Gastroesophageal sphincter (tissue), 4 donors: ENCODE results near the gene ABHD8. TPM values are rescaled to one million over a fixed set of nuclear protein-coding genes. Genes with fewer than 3 reads are reported as not detected.

Source experiments
- ATAC-seq: fragments of 150-250 bp; one replicate; pipeline ENCODE4 v1.9.1; 2016; ENCODE audit warnings: mild to moderate bottlenecking, moderate library complexity
- H3K27ac ChIP-seq, 4 donors: fragments of 200-600 bp; sonication (generic) in 3 of 4; 1 replicate in 3 of 4; 2 replicates in 1 of 4; pipeline ENCODE4 v1.5.1; 2016 to 2019
- H3K27me3 ChIP-seq: fragments of 200-600 bp; sonication (generic); one replicate; pipeline ENCODE4 v1.5.1; 2019
- H3K36me3 ChIP-seq, 2 donors: fragments of 200-600 bp; sonication (generic); one replicate each; pipeline ENCODE4 v1.5.1; 2019; ENCODE audit warnings: control low read depth in 1 of 2
- H3K4me1 ChIP-seq, 3 donors: fragments of 200-600 bp; sonication (generic); 1 replicate in 2 of 3; 2 replicates in 1 of 3; pipeline ENCODE4 v1.5.1; 2016 to 2019; ENCODE audit warnings: control low read depth in 2 of 3
- H3K4me3 ChIP-seq, 2 donors: fragments of 200-600 bp; sonication (generic); one replicate each; pipeline ENCODE4 v1.5.1; 2019; ENCODE audit warnings: mild to moderate bottlenecking in 1 of 2, moderate library complexity in 1 of 2
- H3K9me3 ChIP-seq, 3 donors: fragments of 200-600 bp; sonication (generic); one replicate each; pipeline ENCODE4 v1.5.1; 2017 to 2019; ENCODE audit warnings: control low read depth in 2 of 3
- EP300 ChIP-seq: sonication (generic); formaldehyde crosslinking; IDR thresholded peaks from one replicate; pipeline ENCODE4 v1.6.1; 2017; ENCODE audit warnings: antibody characterized with exemption, mild to moderate bottlenecking
- POLR2A ChIP-seq, 2 donors: fragments of 450-650 bp; IDR thresholded peaks; one replicate each; pipeline ENCODE4 v1.6.1; 2017; ENCODE audit warnings: antibody characterized with exemption in 2 of 2, mild to moderate bottlenecking in 2 of 2, moderate library complexity in 1 of 2
- POLR2AphosphoS5 ChIP-seq: sonication (generic); formaldehyde crosslinking; IDR thresholded peaks from one replicate; pipeline ENCODE4 v1.6.1; 2017; ENCODE audit warnings: antibody characterized with exemption
- WGBS, 2 donors: methylation state at CpG; one replicate each; pipeline ENCODE4 v1.1.5; 2018; ENCODE audit warnings: low coverage in 1 of 2; 5-methylcytosine and 5-hydroxymethylcytosine counted together
- total RNA-seq, 4 donors: library from RNA; depleted of rRNA; stranded (reverse); fragments of >200 nt; gene quantifications; one replicate each; pipeline ENCODE4 v1.1.0, GENCODE V29; 2016
- TF ChIP-seq, protein P1 (sequence below), 4 experiments: fragments of 200-600 bp in 2 of 4; fragments of 450-650 bp in 2 of 4; sonication (generic) in 1 of 4; IDR thresholded peaks; one replicate each; pipeline ENCODE4 v1.5.1; 2017 to 2019; ENCODE audit warnings: antibody characterized with exemption in 4 of 4, mild to moderate bottlenecking in 2 of 4, moderate library complexity in 2 of 4

ABHD8 gene
- total RNA-seq, 4 donors from 2014 or later, result 13.2 to 34.4 (median 24.3) TPM

DNA sequence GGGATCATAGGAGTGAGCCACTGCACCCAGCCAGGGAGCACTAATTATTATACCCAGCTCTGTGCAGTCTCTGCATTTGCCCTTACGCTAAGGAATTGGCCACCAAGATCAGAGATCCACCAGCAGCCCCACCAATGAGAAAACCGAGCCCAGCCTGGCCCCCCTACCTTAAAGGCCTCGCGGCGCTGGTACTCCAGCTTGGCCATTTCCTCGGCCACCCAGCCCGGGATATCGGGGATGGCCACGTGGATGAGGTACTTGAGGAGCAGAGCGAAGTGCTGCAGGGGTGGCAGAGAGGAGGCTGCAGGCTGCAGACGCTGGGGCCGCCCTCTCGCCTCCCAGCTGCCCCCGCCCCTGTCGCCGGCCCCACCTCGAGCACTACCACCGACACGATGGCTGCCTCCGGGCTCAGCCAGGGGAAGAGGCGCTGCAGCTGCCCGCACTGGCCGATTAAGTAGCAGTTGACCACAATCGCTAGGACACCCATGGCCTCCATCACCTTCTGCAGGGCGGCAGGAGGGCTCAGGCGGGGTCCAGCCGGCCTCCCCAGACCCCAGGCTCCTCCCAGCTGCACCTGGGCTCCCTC lies 23.9 kb upstream of the ABHD8 start:
- H3K27me3 ChIP-seq, result peaks cover 30% of the 10 kb centered on the region
- H3K4me3 ChIP-seq, result no peak overlapping the region
- H3K9me3 ChIP-seq, result no peaks in the 10 kb centered on the region
- no peak for ATAC-seq
- H3K4me1 ChIP-seq, result peaks cover 0 to 63% (median 10%) of the 10 kb centered on the region in 3 donors
- H3K36me3 ChIP-seq, result peaks cover 0 to 41% of the 10 kb centered on the region in 2 donors
- TF ChIP-seq EP300 (no peak), POLR2AphosphoS5 (no peak), POLR2A (IDR thresholded peaks at IDR 0.05) (no peak)
- TF ChIP-seq, protein P1, sequence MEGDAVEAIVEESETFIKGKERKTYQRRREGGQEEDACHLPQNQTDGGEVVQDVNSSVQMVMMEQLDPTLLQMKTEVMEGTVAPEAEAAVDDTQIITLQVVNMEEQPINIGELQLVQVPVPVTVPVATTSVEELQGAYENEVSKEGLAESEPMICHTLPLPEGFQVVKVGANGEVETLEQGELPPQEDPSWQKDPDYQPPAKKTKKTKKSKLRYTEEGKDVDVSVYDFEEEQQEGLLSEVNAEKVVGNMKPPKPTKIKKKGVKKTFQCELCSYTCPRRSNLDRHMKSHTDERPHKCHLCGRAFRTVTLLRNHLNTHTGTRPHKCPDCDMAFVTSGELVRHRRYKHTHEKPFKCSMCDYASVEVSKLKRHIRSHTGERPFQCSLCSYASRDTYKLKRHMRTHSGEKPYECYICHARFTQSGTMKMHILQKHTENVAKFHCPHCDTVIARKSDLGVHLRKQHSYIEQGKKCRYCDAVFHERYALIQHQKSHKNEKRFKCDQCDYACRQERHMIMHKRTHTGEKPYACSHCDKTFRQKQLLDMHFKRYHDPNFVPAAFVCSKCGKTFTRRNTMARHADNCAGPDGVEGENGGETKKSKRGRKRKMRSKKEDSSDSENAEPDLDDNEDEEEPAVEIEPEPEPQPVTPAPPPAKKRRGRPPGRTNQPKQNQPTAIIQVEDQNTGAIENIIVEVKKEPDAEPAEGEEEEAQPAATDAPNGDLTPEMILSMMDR (IDR thresholded peaks at IDR 0.05), result no peak
- H3K27ac ChIP-seq, result no peak overlapping the region
- 100% methylated on average over 1 of the region's 27 CpGs; no CpG with 5 or more reads in 1 of the 2 donors for WGBS, 2 donors

DNA sequence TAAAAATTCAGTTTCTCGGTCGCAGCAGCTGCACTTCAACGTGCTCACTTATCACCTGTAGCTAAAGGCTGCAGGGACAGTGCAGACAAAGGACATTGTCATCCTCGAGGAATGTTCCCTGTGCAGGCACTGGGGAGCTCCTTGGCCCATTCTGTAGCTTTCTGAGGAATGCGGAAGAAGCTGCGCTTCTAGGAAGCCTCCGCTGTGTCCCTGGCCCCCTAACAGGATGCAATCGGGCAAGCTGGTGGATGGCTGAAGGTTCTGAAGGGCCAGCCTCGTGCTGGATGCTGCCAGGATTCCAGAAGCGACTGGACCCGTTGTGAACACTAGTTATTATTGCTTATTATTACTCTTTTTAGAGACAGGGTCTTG lies 23.4 kb upstream of the ABHD8 start:
- no peak for ATAC-seq
- H3K9me3 ChIP-seq, result no peaks in the 10 kb centered on the region
- no peak overlapping the region for H3K27ac ChIP-seq
- H3K27me3 ChIP-seq, result peaks cover 30% of the 10 kb centered on the region
- H3K4me1 ChIP-seq, result peaks cover 0 to 63% (median 10%) of the 10 kb centered on the region in 3 donors
- peaks cover 0 to 47% of the 10 kb centered on the region in 2 donors for H3K36me3 ChIP-seq
- TF ChIP-seq, protein P1 (IDR thresholded peaks at IDR 0.05), result no peak
- TF ChIP-seq POLR2A (IDR thresholded peaks at IDR 0.05), result no peak
- TF ChIP-seq EP300, result no peak
- TF ChIP-seq POLR2AphosphoS5, result no peak
- H3K4me3 ChIP-seq, result no peak overlapping the region
- 60 to 80% methylated on average over 1 to 10 of the region's 11 CpGs for WGBS, 2 donors

DNA sequence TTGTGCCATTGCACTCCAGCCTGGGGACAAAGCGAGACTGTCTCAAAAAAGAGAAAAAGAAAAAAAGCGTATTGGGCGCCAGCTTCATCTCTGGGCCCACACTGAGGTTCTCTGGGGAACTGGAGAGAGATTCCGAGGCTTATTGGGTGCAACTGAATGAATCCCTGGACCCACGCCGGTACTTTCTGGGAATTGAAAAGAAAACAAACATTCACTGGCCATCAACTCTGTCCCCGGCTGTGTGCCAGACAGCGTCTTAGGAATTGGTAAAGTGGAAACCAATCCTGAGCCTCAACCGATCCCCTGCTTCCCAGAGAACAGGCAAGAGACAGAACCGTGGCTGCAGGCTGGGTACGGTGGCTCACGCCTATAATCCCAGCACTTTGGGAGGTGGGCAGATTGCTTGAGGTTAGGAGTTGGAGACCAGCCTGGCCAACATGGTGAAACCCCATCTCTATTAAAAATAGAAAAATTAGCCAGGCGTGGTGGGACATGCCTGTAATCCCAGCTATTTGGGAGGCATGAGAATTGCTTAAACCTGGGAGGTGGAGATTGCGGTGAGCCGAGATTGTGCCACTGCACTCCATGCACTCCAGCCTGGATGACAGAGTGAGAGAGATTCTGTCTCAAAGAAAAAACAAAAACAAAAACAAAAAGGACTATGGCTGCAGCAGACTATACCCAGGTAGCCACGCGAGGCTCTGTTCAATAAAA lies 22.8 kb upstream of the ABHD8 start:
- Histone ChIP-seq H3K4me3 (no peak overlapping the region), H3K36me3 (peaks cover 0 to 48% of the 10 kb centered on the region in 2 donors), H3K4me1 (peaks cover 0 to 63% (median 10%) of the 10 kb centered on the region in 3 donors), H3K27ac (peak overlapping the region in 1 of 4 donors; percentile 20), H3K9me3 (no peaks in the 10 kb centered on the region), H3K27me3 (peaks cover 24% of the 10 kb centered on the region)
- no peak for ATAC-seq
- 79 to 80% methylated on average over 8 to 13 of the region's 17 CpGs for WGBS, 2 donors
- TF ChIP-seq EP300 (no peak), POLR2A (IDR thresholded peaks at IDR 0.05) (no peak), POLR2AphosphoS5 (no peak)
- TF ChIP-seq, protein P1 (IDR thresholded peaks at IDR 0.05), result no peak

DNA sequence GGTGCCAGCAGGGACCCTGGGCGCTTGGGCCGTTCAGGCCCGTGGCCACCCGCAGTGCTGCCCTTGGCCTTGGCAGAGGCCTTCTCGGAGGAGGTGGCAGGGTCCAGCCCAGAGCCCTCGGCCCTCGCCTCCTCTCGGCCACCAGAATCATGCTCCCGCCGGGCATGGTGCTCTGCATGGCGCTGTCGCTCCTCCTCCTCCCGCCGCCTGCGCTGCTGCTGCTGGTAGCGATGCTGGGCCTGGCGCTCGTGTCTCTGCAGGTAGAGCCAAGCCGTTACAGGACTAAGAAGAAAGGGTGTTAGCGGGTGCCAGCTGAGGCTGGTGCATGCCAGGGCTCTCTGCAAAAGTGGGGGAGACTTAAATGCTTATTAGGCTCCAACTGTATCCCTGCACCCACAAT lies 21.9 kb upstream of the ABHD8 start:
- ATAC-seq, result no peak
- WGBS, 2 donors, result no CpG with 5 or more reads among the region's 20 CpGs
- peaks cover 15% of the 10 kb centered on the region for H3K27me3 ChIP-seq
- no peak overlapping the region for H3K4me3 ChIP-seq
- no peak overlapping the region for H3K27ac ChIP-seq
- no peaks in the 10 kb centered on the region for H3K9me3 ChIP-seq
- peaks cover 0 to 63% (median 10%) of the 10 kb centered on the region in 3 donors for H3K4me1 ChIP-seq
- TF ChIP-seq EP300 (no peak), POLR2AphosphoS5 (no peak)
- H3K36me3 ChIP-seq, result peaks cover 0 to 48% of the 10 kb centered on the region in 2 donors

DNA sequence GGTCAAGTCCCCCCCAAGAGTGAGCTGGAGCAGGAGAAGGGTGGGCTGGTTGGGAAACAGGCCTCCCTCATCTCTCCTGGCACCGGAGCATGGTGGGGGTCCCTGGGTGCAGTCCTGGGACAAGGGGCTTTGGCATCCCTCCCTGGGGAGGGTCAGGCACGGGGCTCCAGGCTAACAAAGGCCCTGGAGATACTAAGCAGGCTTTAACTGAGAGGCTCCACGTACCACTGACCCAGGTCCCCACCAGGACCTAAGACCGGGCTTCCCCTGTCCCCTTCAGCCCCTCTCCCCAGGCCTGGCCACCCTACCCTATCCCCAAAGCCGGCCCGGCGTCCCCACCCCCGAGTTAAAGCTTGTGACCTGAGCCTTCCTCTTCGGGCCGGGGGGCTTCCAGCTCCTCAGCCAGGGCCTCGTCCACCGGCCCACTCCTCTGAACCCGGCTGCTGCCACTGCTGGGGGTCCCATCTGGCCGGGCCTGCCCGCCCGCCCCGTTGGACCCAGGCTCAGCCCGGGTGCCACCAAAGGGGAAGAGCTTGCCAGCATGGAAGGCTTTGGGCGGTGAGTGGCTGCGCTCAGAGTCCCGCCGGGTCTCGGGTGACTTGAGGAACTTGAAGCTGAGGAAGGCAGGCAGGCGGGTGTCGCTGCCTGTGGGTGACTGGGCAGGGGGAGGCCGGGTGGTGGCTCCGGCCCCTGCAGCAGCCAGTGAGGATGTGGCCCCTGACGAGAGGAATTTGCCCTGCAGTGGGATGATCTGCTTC lies 21.3 kb upstream of the ABHD8 start:
- H3K4me3 ChIP-seq, result no peak overlapping the region
- H3K27me3 ChIP-seq, result peaks cover 9% of the 10 kb centered on the region
- H3K27ac ChIP-seq, result no peak overlapping the region
- TF ChIP-seq POLR2AphosphoS5 (no peak), POLR2A (IDR thresholded peaks at IDR 0.05) (no peak), EP300 (no peak)
- TF ChIP-seq, protein P1 (IDR thresholded peaks at IDR 0.05), result no peak
- H3K9me3 ChIP-seq, result no peaks in the 10 kb centered on the region
- ATAC-seq, result no peak
- H3K4me1 ChIP-seq, result peaks cover 0 to 63% (median 10%) of the 10 kb centered on the region in 3 donors
- H3K36me3 ChIP-seq, result peaks cover 0 to 48% of the 10 kb centered on the region in 2 donors
- 60% methylated on average over 2 of the region's 28 CpGs; no CpG with 5 or more reads in 1 of the 2 donors for WGBS, 2 donors
